22Rv1 (cell line): ENCODE measurements around the gene CNRIP1.

Source experiments
- H3K27ac ChIP-seq: fragments of 450-650 bp; 2 replicates; pipeline ENCODE4 v1.5.1; 2017
- ZFX ChIP-seq: fragments of 450-650 bp; IDR thresholded peaks from 2 replicates; pipeline ENCODE4 v1.6.1; 2017; ENCODE audit warnings: antibody characterized with exemption, borderline replicate concordance
- TF ChIP-seq, protein P1 (sequence below): fragments of 450-650 bp; IDR thresholded peaks from 2 replicates; pipeline ENCODE4 v1.5.1; 2017; ENCODE audit warnings: mild to moderate bottlenecking

Gene CNRIP1

GRCh38 chr2:68263632-68264031 is 56.1 kb downstream of the CNRIP1 start:
- no peak overlapping the region for H3K27ac ChIP-seq
- TF ChIP-seq ZFX: no peak
- TF ChIP-seq, protein P1, sequence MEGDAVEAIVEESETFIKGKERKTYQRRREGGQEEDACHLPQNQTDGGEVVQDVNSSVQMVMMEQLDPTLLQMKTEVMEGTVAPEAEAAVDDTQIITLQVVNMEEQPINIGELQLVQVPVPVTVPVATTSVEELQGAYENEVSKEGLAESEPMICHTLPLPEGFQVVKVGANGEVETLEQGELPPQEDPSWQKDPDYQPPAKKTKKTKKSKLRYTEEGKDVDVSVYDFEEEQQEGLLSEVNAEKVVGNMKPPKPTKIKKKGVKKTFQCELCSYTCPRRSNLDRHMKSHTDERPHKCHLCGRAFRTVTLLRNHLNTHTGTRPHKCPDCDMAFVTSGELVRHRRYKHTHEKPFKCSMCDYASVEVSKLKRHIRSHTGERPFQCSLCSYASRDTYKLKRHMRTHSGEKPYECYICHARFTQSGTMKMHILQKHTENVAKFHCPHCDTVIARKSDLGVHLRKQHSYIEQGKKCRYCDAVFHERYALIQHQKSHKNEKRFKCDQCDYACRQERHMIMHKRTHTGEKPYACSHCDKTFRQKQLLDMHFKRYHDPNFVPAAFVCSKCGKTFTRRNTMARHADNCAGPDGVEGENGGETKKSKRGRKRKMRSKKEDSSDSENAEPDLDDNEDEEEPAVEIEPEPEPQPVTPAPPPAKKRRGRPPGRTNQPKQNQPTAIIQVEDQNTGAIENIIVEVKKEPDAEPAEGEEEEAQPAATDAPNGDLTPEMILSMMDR: no peak

- TF ChIP-seq ZFX: no peak
- no peak overlapping the region for H3K27ac ChIP-seq
Observed at GRCh38 chr2:68258851-68259250, 60.9 kb downstream of the CNRIP1 start.

- no peak for TF ChIP-seq ZFX
- TF ChIP-seq, protein P1: no peak
- no peak overlapping the region for H3K27ac ChIP-seq
Observed at GRCh38 chr2:68256093-68256450, 63.7 kb downstream of the CNRIP1 start.

GRCh38 chr2:68253219-68254068 is 66.3 kb downstream of the CNRIP1 start:
- H3K27ac ChIP-seq: peak overlapping the region; percentile 93
- TF ChIP-seq, protein P1: no peak
- no peak for TF ChIP-seq ZFX

DNA sequence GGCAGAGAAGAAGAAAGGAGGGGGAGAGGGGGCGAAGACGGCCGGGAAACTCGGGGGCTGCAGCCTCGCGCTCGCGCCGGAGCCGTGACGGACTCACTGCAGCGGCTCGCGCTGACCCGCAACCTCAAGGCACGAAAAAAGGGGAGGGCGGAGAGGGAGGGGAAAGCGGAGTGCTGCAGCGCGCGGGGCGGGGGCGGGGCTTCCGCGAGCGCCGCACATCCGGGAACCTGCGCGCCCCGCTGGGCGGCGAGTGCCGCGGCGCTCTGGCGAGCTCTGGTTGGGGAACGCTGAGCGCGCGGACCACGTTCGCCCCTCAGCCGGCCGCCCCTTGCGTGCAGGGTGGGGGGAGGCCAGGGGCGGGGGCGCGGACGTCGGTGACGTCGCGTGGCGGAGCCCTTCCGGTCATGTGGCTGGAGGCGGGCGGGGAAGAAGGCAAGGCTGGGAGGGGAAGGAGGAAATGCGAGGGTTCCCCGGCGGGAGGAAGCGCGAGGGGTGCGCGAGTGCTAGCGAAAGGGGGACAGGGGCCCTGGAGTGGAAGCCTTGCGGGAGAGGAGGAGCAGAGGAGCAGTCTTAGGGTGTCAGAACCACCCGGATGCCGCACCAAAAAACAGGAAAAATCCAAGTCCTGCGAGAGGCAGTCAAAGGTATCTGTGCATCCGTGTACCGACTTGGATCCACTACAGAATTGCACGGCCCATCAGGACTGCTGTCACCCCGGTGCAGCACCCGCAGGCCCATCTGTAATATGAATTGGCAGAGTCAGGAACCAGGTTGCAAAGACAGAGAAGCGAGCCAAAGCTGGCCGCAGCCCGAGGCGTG is 67.1 kb downstream of the CNRIP1 start, which contains the start of gene PPP3R1:
TSS of gene PPP3R1 (minus strand) at position 133 of the 819 bp plus-strand sequence. CDS start 405 bp downstream, outside the sequence.
- TF ChIP-seq, protein P1: no peak
- TF ChIP-seq ZFX: no peak
- peak within 1 kb of the TSS; percentile 93 for H3K27ac ChIP-seq

DNA sequence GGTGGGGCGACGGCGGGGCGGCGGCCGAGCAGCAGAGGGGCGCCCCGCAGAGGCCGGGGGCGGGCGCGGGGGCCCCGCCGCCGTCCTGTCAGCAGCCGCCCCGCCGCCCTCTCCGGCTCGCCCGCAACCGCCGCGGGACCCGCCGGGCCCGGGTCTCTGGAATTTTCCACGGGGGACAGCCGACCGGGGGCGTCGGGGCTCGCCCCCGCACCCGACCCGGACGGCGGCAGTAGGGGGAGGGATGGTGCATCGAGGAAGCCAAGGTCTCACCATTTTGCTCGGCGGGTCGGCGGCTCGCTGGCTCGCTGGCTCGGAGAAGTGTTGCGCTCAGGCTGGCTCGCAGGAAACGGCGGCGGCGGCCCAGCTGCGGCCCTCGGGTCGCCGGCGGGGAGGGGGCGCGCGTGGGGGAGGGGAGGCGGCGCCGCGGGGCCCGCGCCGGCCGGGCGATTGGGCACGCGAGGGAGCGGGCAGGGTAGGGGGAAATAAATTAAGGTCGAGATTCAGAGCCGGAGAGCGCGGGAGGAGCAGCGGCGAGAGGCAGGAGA is 67.8 kb downstream of the CNRIP1 start:
- peak overlapping the region; percentile 93 for H3K27ac ChIP-seq
- TF ChIP-seq, protein P1: no peak
- TF ChIP-seq ZFX: no peak

DNA sequence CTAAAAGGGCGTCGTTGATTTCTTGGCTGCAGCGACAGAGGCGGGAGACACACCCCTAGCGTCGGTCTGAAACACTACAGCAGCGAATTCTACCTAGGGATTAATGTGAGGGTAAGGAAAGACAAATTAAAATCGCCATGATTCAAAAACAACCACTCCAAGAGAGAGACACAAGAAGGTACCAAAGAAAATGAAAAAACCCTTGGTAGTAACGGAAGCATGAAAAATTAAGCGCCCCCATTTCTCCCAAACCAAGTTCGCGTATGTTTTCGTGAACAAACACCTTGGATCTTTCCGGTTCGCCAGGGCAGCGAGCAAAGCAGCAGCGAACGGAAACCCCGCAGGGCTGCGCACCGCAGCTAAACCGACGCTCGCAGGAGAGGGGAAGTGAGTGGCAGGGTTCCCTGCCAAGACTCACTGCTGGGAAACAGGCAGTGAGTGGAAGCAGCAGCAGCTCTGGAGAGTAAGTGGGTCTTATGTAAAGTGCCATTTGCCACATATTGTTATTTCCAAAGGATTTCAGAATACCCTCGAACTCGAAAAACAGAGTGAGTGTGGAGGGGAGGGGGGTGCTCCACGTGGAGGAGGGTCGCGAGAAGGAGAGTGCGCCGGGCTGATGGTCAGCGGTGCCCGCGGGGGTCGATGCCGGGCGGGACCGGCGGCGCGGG is 68.4 kb downstream of the CNRIP1 start:
- H3K27ac ChIP-seq: peak overlapping the region; percentile 93
- TF ChIP-seq, protein P1: peak; percentile 78
- no peak for TF ChIP-seq ZFX
